ENCODE results near the gene ATP1A4. TPM values are rescaled to one million over a fixed set of nuclear protein-coding genes. Genes with fewer than 3 reads are reported as not detected.
A peak's percentile ranks its signal among the peaks of the same experiment; 100 is the strongest.

The ATP1A4 gene
- total RNA-seq, 1 donor from 2014 or later, result 0.38 TPM

GRCh38 chr1:160177231-160177630, 25.8 kb downstream of the ATP1A4 start:
- Mint-ChIP-seq H3K27me3 (ENCODE audit: low read depth) (peaks cover 5% of the 10 kb centered on the region), H3K27ac (peak overlapping the region; percentile 89), H3K36me3 (no peaks in the 10 kb centered on the region), H3K9me3 (no peaks in the 10 kb centered on the region), H3K4me1 (peaks cover 15% of the 10 kb centered on the region), H3K4me3 (no peak overlapping the region)
- no peak for DNase-seq (ENCODE audit: low spot score in 2 of 2, unreplicated experiment in 2 of 2)
- TF ChIP-seq CTCF (IDR thresholded peaks at IDR 0.05; ENCODE audit: unreplicated experiment), result no peak

GRCh38 chr1:160177667-160178066, 26.3 kb downstream of the ATP1A4 start:
- no peak for DNase-seq (ENCODE audit: low spot score in 2 of 2, unreplicated experiment in 2 of 2)
- Mint-ChIP-seq H3K36me3 (no peaks in the 10 kb centered on the region), H3K4me1 (peaks cover 15% of the 10 kb centered on the region), H3K27ac (peak overlapping the region; percentile 89), H3K27me3 (ENCODE audit: low read depth) (peaks cover 3% of the 10 kb centered on the region), H3K9me3 (no peaks in the 10 kb centered on the region), H3K4me3 (no peak overlapping the region)
- TF ChIP-seq CTCF (IDR thresholded peaks at IDR 0.05; ENCODE audit: unreplicated experiment), result no peak

- Mint-ChIP-seq H3K27me3 (ENCODE audit: low read depth) (no peaks in the 10 kb centered on the region), H3K27ac (no peak overlapping the region), H3K4me3 (no peak overlapping the region), H3K36me3 (no peaks in the 10 kb centered on the region), H3K4me1 (peaks cover 15% of the 10 kb centered on the region), H3K9me3 (no peaks in the 10 kb centered on the region)
- no peak for DNase-seq (ENCODE audit: low spot score in 2 of 2, unreplicated experiment in 2 of 2)
- no peak for TF ChIP-seq CTCF (IDR thresholded peaks at IDR 0.05; ENCODE audit: unreplicated experiment)
Measured at GRCh38 chr1:160178731-160179130, 27.3 kb downstream of the ATP1A4 start.

DNA sequence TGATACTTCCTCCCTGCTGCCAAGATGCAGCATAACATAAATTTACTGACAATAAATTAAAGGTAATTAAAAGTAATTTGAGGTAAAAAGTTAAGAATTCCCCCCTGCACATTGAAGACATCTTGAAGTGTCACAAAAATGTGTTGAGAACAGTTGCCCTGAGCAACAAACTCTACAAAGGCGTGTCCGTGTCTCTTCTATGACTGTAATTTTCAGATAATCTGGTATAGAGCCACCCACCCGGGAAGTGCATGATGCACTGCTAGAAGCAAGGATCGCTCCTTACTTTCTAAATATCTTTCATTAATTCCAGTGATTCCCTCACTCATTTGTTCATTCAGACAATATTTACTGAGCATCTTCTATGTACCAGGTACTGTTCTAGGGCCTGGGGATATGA, 27.9 kb downstream of the ATP1A4 start:
- no peak overlapping the region for H3K27ac Mint-ChIP-seq
- H3K4me1 Mint-ChIP-seq, result peaks cover 15% of the 10 kb centered on the region
- H3K9me3 Mint-ChIP-seq, result no peaks in the 10 kb centered on the region
- no peaks in the 10 kb centered on the region for H3K36me3 Mint-ChIP-seq
- no peaks in the 10 kb centered on the region for H3K27me3 Mint-ChIP-seq (ENCODE audit: low read depth)
- no peak overlapping the region for H3K4me3 Mint-ChIP-seq
- TF ChIP-seq CTCF (IDR thresholded peaks at IDR 0.05; ENCODE audit: unreplicated experiment), result no peak
- no peak for DNase-seq (ENCODE audit: low spot score in 2 of 2, unreplicated experiment in 2 of 2)

GRCh38 chr1:160186246-160186645, 34.8 kb downstream of the ATP1A4 start:
- no peak for DNase-seq (ENCODE audit: low spot score in 2 of 2, unreplicated experiment in 2 of 2)
- no peaks in the 10 kb centered on the region for H3K27me3 Mint-ChIP-seq (ENCODE audit: low read depth)
- H3K36me3 Mint-ChIP-seq, result no peaks in the 10 kb centered on the region
- H3K27ac Mint-ChIP-seq, result no peak overlapping the region
- no peak overlapping the region for H3K4me3 Mint-ChIP-seq
- no peak for TF ChIP-seq CTCF (IDR thresholded peaks at IDR 0.05; ENCODE audit: unreplicated experiment)
- no peaks in the 10 kb centered on the region for H3K9me3 Mint-ChIP-seq
- peaks cover 6% of the 10 kb centered on the region for H3K4me1 Mint-ChIP-seq

DNA sequence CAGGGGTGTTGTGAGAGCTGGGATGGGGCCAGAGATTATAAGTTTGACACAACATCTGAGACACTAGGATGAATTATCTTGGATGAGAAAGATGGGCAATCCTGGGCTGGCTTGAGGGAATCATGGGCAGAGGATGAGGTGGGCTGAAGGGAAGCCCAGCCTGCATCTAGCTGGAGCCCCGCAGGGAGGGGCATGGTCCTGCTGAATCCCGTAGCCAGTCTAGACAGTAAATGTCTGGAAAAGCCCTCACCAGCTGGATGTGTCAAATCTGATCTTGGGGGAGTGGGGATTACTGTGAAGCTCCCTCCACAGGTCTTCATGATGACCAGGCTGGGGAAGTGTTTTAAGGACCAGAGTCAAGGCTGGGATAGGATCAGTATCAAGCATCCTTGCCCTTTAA, 35.3 kb downstream of the ATP1A4 start:
- no peaks in the 10 kb centered on the region for H3K27me3 Mint-ChIP-seq (ENCODE audit: low read depth)

More for the DNA sequence above, 35.3 kb downstream of the ATP1A4 start:
- Mint-ChIP-seq H3K27ac (no peak overlapping the region), H3K36me3 (no peaks in the 10 kb centered on the region), H3K4me1 (peaks cover 6% of the 10 kb centered on the region), H3K9me3 (no peaks in the 10 kb centered on the region), H3K4me3 (no peak overlapping the region)
- DNase-seq (ENCODE audit: low spot score in 2 of 2, unreplicated experiment in 2 of 2), result no peak
- no peak for TF ChIP-seq CTCF (IDR thresholded peaks at IDR 0.05; ENCODE audit: unreplicated experiment)

Data from mesothelial cell of epicardium (in vitro differentiated cells).